PFSK-1 (cell line): Measurements from ENCODE around the gene FBXO31.

ENCODE experiments used
- FOXP2 ChIP-seq: optimal IDR thresholded peaks from 2 replicates; pipeline ENCODE3; 2011; ENCODE audit warnings: borderline replicate concordance, control low read depth, inconsistent platforms; ENCODE audit not compliant: insufficient read depth; ENCODE audit errors: extremely low read length, extremely low read depth
- POLR2AphosphoS5 ChIP-seq: IDR thresholded peaks from 2 replicates; pipeline ENCODE4 v1.6.1; 2012; ENCODE audit warnings: low read depth, mild to moderate bottlenecking, control low read depth, low read length, moderate library complexity
- REST ChIP-seq, 2 experiments: IDR thresholded peaks; 2 replicates each; pipeline versions ENCODE4 v1.6.1 to v1.8.0; 2011 to 2012; ENCODE audit warnings: low read depth in 2 of 2, low read length in 2 of 2, control low read depth in 1 of 2, inconsistent platforms in 1 of 2, mild to moderate bottlenecking in 1 of 2, moderate library complexity in 1 of 2; ENCODE audit not compliant: insufficient read depth in 1 of 2
- SIN3A ChIP-seq: IDR thresholded peaks from 2 replicates; pipeline ENCODE4 v1.6.1; 2012; ENCODE audit warnings: mild to moderate bottlenecking, low read length, moderate library complexity, borderline replicate concordance; ENCODE audit not compliant: insufficient read depth
- TAF1 ChIP-seq: IDR thresholded peaks from 2 replicates; pipeline ENCODE4 v1.6.1; 2012; ENCODE audit warnings: low read length, control low read depth, borderline replicate concordance; ENCODE audit not compliant: insufficient read depth

- TF ChIP-seq REST (IDR thresholded peaks at IDR 0.05; ENCODE audit: insufficient read depth in 1 of 2, low read depth in 2 of 2, low read length in 2 of 2) (no peak), TAF1 (no peak), POLR2AphosphoS5 (no peak), SIN3A (no peak), FOXP2 (no peak)
Measured at GRCh38 chr16:87333581-87334331, 49.8 kb downstream of the FBXO31 start.
